ENCODE measurements around the gene CFAP73.

CFAP73 gene

GRCh38 chr12:113173081-113173698 lies 23.7 kb downstream of the CFAP73 start:
- Histone ChIP-seq H3K4me3 (replicated peaks; ENCODE audit: low read depth, low read length) (no peak overlapping the region), H3K27me3 (replicated peaks; ENCODE audit: control insufficient read depth, insufficient read depth, low read length) (no peaks in the 10 kb centered on the region), H3K36me3 (ENCODE audit: control insufficient read depth, insufficient read depth, low read length) (peaks cover 52% of the 10 kb centered on the region)
- peak; percentile 59 for DNase-seq (ENCODE audit: extremely low read depth, insufficient read length)
- TF ChIP-seq CTCF (IDR thresholded peaks at IDR 0.05; ENCODE audit: insufficient read depth, low read length, poor library complexity, severe bottlenecking): no peak

- DNase-seq (ENCODE audit: extremely low read depth, insufficient read length): peak; percentile 57
Observed at GRCh38 chr12:113174461-113175384, 25.2 kb downstream of the CFAP73 start.

GRCh38 chr12:113179023-113179422 lies 29.5 kb downstream of the CFAP73 start:
- Histone ChIP-seq H3K27me3 (replicated peaks; ENCODE audit: control insufficient read depth, insufficient read depth, low read length) (no peaks in the 10 kb centered on the region), H3K36me3 (ENCODE audit: control insufficient read depth, insufficient read depth, low read length) (peaks cover 48% of the 10 kb centered on the region)

More at GRCh38 chr12:113174461-113175384, 25.2 kb downstream of the CFAP73 start:
- Histone ChIP-seq H3K36me3 (ENCODE audit: control insufficient read depth, insufficient read depth, low read length) (peaks cover 59% of the 10 kb centered on the region), H3K27me3 (replicated peaks; ENCODE audit: control insufficient read depth, insufficient read depth, low read length) (no peaks in the 10 kb centered on the region), H3K4me3 (replicated peaks; ENCODE audit: low read depth, low read length) (no peak overlapping the region)
- TF ChIP-seq CTCF (IDR thresholded peaks at IDR 0.05; ENCODE audit: insufficient read depth, low read length, poor library complexity, severe bottlenecking): peak; percentile 99

GRCh38 chr12:113180333-113180732 lies 30.8 kb downstream of the CFAP73 start:
- no peaks in the 10 kb centered on the region for H3K27me3 ChIP-seq (replicated peaks; ENCODE audit: control insufficient read depth, insufficient read depth, low read length)
- no peak overlapping the region for H3K4me3 ChIP-seq (replicated peaks; ENCODE audit: low read depth, low read length)
- H3K36me3 ChIP-seq (ENCODE audit: control insufficient read depth, insufficient read depth, low read length): peaks cover 43% of the 10 kb centered on the region
- DNase-seq (ENCODE audit: extremely low read depth, insufficient read length): no peak
- no peak for TF ChIP-seq CTCF (IDR thresholded peaks at IDR 0.05; ENCODE audit: insufficient read depth, low read length, poor library complexity, severe bottlenecking)

More at GRCh38 chr12:113179023-113179422, 29.5 kb downstream of the CFAP73 start:
- no peak for DNase-seq (ENCODE audit: extremely low read depth, insufficient read length)
- no peak for TF ChIP-seq CTCF (IDR thresholded peaks at IDR 0.05; ENCODE audit: insufficient read depth, low read length, poor library complexity, severe bottlenecking)
- no peak overlapping the region for H3K4me3 ChIP-seq (replicated peaks; ENCODE audit: low read depth, low read length)

GRCh38 chr12:113181975-113182374 lies 32.5 kb downstream of the CFAP73 start:
- no peak for DNase-seq (ENCODE audit: extremely low read depth, insufficient read length)
- no peak for TF ChIP-seq CTCF (IDR thresholded peaks at IDR 0.05; ENCODE audit: insufficient read depth, low read length, poor library complexity, severe bottlenecking)
- no peaks in the 10 kb centered on the region for H3K27me3 ChIP-seq (replicated peaks; ENCODE audit: control insufficient read depth, insufficient read depth, low read length)
- no peak overlapping the region for H3K4me3 ChIP-seq (replicated peaks; ENCODE audit: low read depth, low read length)
- H3K36me3 ChIP-seq (ENCODE audit: control insufficient read depth, insufficient read depth, low read length): peaks cover 38% of the 10 kb centered on the region
